ENCODE results near the gene TCF12.

The TCF12 gene

DNA sequence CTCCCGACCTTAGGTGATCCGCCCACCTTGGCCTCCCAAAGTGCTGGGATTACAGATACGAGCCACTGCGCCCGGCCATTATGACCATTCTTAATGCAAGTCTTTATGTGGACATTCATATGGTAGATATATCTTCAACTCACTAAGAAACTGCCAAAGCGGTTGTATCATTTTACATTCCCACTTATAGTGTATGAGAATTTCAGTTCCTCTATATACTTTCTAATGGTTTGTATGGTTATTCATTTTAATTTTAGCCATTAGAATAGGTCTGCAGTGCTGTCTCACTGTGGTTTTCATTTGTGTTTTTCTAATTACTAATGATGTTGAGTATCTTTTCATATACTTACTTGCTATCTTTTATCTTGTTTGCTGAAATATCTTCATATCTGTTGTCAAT lies 32.5 kb downstream of the TCF12 start:
- TF ChIP-seq NFIC (IDR thresholded peaks at IDR 0.05): no peak
- TF ChIP-seq TAF1 (IDR thresholded peaks at IDR 0.05; ENCODE audit: low read depth): no peak
- TF ChIP-seq ZBTB7A (IDR thresholded peaks at IDR 0.05; ENCODE audit: low read depth): no peak
- TF ChIP-seq, protein P1, sequence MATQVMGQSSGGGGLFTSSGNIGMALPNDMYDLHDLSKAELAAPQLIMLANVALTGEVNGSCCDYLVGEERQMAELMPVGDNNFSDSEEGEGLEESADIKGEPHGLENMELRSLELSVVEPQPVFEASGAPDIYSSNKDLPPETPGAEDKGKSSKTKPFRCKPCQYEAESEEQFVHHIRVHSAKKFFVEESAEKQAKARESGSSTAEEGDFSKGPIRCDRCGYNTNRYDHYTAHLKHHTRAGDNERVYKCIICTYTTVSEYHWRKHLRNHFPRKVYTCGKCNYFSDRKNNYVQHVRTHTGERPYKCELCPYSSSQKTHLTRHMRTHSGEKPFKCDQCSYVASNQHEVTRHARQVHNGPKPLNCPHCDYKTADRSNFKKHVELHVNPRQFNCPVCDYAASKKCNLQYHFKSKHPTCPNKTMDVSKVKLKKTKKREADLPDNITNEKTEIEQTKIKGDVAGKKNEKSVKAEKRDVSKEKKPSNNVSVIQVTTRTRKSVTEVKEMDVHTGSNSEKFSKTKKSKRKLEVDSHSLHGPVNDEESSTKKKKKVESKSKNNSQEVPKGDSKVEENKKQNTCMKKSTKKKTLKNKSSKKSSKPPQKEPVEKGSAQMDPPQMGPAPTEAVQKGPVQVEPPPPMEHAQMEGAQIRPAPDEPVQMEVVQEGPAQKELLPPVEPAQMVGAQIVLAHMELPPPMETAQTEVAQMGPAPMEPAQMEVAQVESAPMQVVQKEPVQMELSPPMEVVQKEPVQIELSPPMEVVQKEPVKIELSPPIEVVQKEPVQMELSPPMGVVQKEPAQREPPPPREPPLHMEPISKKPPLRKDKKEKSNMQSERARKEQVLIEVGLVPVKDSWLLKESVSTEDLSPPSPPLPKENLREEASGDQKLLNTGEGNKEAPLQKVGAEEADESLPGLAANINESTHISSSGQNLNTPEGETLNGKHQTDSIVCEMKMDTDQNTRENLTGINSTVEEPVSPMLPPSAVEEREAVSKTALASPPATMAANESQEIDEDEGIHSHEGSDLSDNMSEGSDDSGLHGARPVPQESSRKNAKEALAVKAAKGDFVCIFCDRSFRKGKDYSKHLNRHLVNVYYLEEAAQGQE (IDR thresholded peaks at IDR 0.05; ENCODE audit: low read depth): no peak
- TF ChIP-seq, protein P2, sequence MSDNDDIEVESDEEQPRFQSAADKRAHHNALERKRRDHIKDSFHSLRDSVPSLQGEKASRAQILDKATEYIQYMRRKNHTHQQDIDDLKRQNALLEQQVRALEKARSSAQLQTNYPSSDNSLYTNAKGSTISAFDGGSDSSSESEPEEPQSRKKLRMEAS (IDR thresholded peaks at IDR 0.05): no peak
- TF ChIP-seq YY1 (IDR thresholded peaks at IDR 0.05; ENCODE audit: low read depth): no peak
- no peak for TF ChIP-seq CEBPB (IDR thresholded peaks at IDR 0.05)
- TF ChIP-seq EP300 (IDR thresholded peaks at IDR 0.05; ENCODE audit: borderline replicate concordance): no peak
- TF ChIP-seq CREB1 (IDR thresholded peaks at IDR 0.05; ENCODE audit: low read depth): no peak
- TF ChIP-seq, protein P3, sequence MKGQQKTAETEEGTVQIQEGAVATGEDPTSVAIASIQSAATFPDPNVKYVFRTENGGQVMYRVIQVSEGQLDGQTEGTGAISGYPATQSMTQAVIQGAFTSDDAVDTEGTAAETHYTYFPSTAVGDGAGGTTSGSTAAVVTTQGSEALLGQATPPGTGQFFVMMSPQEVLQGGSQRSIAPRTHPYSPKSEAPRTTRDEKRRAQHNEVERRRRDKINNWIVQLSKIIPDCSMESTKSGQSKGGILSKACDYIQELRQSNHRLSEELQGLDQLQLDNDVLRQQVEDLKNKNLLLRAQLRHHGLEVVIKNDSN (IDR thresholded peaks at IDR 0.05): no peak

DNA sequence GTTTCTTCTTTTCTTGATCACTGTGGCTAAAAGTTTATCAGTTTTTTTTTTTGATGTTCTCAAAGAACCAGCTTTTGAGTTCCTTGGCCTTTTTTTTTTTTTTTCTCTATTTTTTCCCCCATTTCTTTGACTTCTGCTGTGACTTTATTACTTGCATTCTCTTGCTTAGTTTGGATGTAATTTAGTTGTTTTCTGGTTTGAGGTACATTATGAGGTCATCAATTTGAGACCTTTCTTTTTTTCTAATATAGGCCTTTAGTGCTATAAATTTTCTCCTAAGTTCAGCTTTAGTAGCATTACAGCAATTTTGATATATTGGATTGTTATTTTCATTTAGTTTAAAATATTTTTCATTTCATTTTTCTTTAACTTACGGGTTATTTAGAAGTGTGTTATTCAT lies 35.3 kb downstream of the TCF12 start:
- TF ChIP-seq NFIC (IDR thresholded peaks at IDR 0.05) (no peak), EP300 (IDR thresholded peaks at IDR 0.05; ENCODE audit: borderline replicate concordance) (no peak), CEBPB (IDR thresholded peaks at IDR 0.05) (no peak), ZBTB7A (IDR thresholded peaks at IDR 0.05; ENCODE audit: low read depth) (no peak), TEAD4 (IDR thresholded peaks at IDR 0.05) (no peak), RAD21 (IDR thresholded peaks at IDR 0.05; ENCODE audit: low read depth) (no peak), TCF12 (IDR thresholded peaks at IDR 0.05; ENCODE audit: low read depth) (no peak), TAF1 (IDR thresholded peaks at IDR 0.05; ENCODE audit: low read depth) (no peak), EGR1 (IDR thresholded peaks at IDR 0.05) (no peak), YY1 (IDR thresholded peaks at IDR 0.05; ENCODE audit: low read depth) (no peak), FOXM1 (IDR thresholded peaks at IDR 0.05; ENCODE audit: borderline replicate concordance, low read depth) (no peak)
- TF ChIP-seq, protein P1 (IDR thresholded peaks at IDR 0.05; ENCODE audit: low read depth): no peak
- TF ChIP-seq, protein P3 (IDR thresholded peaks at IDR 0.05): no peak
- TF ChIP-seq, protein P2 (IDR thresholded peaks at IDR 0.05): no peak

DNA sequence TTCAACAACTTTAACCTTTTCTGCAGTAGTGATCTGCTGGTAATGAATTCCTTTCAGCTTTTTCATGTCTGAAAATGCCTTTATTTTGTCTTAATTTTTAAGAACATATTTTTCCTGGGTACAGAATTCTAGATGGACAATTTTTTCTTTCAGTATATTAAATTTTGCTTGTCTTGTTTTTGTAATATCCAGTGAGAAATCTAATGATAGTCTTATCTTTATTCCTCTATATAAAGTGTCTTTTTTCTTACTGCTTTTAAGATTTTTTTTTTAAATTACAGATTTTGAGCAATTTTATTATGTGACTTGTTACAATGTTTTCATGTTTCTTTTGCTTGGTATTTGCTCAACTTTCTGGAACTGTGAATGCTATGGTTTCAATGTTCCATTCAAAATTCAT lies 38.1 kb downstream of the TCF12 start:
- TF ChIP-seq FOXM1 (IDR thresholded peaks at IDR 0.05; ENCODE audit: borderline replicate concordance, low read depth) (no peak), TCF12 (IDR thresholded peaks at IDR 0.05; ENCODE audit: low read depth) (no peak), EGR1 (IDR thresholded peaks at IDR 0.05) (no peak), TAF1 (IDR thresholded peaks at IDR 0.05; ENCODE audit: low read depth) (no peak), CEBPB (IDR thresholded peaks at IDR 0.05) (no peak), NFIC (IDR thresholded peaks at IDR 0.05) (no peak), TEAD4 (IDR thresholded peaks at IDR 0.05) (no peak), CREB1 (IDR thresholded peaks at IDR 0.05; ENCODE audit: low read depth) (no peak), YY1 (IDR thresholded peaks at IDR 0.05; ENCODE audit: low read depth) (no peak), ZBTB7A (IDR thresholded peaks at IDR 0.05; ENCODE audit: low read depth) (no peak), RAD21 (IDR thresholded peaks at IDR 0.05; ENCODE audit: low read depth) (no peak), EP300 (IDR thresholded peaks at IDR 0.05; ENCODE audit: borderline replicate concordance) (no peak)
- TF ChIP-seq, protein P3 (IDR thresholded peaks at IDR 0.05): no peak
- TF ChIP-seq, protein P2 (IDR thresholded peaks at IDR 0.05): no peak
- TF ChIP-seq, protein P1 (IDR thresholded peaks at IDR 0.05; ENCODE audit: low read depth): no peak
